ENCODE data around the gene SETD3.

DNA sequence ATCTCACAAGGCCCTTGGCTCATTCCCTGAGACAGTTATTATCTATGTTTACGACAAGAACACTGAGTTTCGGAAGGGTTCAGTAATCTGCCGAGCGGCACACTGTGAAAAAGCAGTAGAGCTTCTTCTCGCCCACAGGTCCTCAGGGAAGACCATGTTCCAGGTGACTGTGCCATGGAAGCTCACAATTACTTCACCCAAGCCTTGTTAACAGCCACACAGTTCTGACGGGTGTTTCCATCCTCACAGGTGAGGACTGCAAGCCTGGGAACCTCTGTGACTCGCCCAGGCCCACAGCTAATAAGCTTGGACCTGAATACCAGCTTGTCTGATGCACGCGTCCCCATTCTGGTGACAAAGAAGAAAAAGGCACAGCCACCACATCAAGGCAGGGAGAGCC is 15.4 kb downstream of the SETD3 start:
- TF ChIP-seq, protein P1, sequence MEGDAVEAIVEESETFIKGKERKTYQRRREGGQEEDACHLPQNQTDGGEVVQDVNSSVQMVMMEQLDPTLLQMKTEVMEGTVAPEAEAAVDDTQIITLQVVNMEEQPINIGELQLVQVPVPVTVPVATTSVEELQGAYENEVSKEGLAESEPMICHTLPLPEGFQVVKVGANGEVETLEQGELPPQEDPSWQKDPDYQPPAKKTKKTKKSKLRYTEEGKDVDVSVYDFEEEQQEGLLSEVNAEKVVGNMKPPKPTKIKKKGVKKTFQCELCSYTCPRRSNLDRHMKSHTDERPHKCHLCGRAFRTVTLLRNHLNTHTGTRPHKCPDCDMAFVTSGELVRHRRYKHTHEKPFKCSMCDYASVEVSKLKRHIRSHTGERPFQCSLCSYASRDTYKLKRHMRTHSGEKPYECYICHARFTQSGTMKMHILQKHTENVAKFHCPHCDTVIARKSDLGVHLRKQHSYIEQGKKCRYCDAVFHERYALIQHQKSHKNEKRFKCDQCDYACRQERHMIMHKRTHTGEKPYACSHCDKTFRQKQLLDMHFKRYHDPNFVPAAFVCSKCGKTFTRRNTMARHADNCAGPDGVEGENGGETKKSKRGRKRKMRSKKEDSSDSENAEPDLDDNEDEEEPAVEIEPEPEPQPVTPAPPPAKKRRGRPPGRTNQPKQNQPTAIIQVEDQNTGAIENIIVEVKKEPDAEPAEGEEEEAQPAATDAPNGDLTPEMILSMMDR (IDR thresholded peaks at IDR 0.05): no peak
- no peak for TF ChIP-seq POLR2A (IDR thresholded peaks at IDR 0.05)
